Omental fat pad (tissue), 4 donors: ENCODE measurements around the gene BAD. TPM values are rescaled to one million over a fixed set of nuclear protein-coding genes. Genes with fewer than 3 reads are reported as not detected.

Source experiments
- ATAC-seq: fragments of 150-250 bp; one replicate; pipeline ENCODE4 v1.9.1; 2016; ENCODE audit warnings: mild to moderate bottlenecking, moderate library complexity; ENCODE audit not compliant: low FRiP score
- DNase-seq: peaks from one replicate; pipeline ENCODE4 v3.0.0-alpha.2; 2019; ENCODE audit warnings: low spot score
- total RNA-seq, 4 donors: library from RNA; depleted of rRNA; stranded (reverse); fragments of >200 nt; gene quantifications; one replicate each; pipeline ENCODE4 v1.1.0, GENCODE V29; 2016
- TF ChIP-seq, protein P1 (sequence below), 3 donors: fragments of 450-650 bp; IDR thresholded peaks; one replicate each; pipeline ENCODE4 v1.5.1; 2016 to 2017; ENCODE audit warnings: antibody characterized with exemption in 3 of 3, mild to moderate bottlenecking in 3 of 3, moderate library complexity in 2 of 3

BAD gene
- total RNA-seq, 4 donors from 2014 or later = 47.9 to 89.7 (median 78.8) TPM

DNA sequence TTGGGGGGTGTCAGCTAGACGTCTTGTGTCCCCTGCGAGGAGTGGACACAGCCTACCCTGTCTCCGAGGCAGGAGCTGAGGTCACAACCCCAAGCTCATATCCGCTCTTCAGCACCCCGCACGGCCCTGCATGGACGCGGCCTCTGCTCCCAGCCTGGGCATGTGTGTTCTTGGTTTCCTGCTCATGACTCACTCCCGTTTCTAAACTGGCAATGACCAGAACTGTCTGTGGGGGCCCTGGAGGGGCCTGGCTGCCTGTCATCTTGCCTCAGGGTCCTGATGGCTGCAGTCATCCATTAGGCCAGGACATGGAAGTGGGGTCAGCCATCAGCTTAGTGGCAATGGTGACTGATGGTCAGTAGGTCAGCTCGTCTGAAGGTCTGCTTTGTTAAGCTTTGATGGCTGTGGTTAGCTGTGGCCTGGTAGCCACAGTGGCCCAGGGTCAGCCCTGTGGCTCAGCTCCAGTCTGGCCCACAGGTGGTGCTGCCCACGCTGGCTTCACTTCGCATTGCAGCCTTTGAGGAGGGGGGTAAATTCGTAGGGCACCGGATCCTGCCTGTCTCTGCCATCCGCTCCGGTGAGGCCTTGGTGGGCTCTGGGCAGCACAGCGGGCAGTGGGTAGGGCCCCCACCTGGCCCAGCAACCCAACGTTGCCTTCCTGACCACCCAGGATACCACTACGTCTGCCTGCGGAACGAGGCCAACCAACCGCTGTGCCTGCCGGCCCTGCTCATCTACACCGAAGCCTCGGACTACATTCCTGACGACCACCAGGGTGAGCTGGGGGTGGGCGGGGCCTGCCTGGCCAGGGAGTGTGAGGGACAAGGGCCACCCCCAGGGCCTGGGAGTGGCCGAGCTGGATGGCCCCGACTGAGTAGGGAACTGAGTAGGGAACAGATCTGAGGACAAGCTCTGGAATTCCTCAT lies 21.2 kb downstream of the BAD start:
- ATAC-seq (no peak), DNase-seq (no peak)
- TF ChIP-seq, protein P1, sequence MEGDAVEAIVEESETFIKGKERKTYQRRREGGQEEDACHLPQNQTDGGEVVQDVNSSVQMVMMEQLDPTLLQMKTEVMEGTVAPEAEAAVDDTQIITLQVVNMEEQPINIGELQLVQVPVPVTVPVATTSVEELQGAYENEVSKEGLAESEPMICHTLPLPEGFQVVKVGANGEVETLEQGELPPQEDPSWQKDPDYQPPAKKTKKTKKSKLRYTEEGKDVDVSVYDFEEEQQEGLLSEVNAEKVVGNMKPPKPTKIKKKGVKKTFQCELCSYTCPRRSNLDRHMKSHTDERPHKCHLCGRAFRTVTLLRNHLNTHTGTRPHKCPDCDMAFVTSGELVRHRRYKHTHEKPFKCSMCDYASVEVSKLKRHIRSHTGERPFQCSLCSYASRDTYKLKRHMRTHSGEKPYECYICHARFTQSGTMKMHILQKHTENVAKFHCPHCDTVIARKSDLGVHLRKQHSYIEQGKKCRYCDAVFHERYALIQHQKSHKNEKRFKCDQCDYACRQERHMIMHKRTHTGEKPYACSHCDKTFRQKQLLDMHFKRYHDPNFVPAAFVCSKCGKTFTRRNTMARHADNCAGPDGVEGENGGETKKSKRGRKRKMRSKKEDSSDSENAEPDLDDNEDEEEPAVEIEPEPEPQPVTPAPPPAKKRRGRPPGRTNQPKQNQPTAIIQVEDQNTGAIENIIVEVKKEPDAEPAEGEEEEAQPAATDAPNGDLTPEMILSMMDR (IDR thresholded peaks at IDR 0.05) = no peak

DNA sequence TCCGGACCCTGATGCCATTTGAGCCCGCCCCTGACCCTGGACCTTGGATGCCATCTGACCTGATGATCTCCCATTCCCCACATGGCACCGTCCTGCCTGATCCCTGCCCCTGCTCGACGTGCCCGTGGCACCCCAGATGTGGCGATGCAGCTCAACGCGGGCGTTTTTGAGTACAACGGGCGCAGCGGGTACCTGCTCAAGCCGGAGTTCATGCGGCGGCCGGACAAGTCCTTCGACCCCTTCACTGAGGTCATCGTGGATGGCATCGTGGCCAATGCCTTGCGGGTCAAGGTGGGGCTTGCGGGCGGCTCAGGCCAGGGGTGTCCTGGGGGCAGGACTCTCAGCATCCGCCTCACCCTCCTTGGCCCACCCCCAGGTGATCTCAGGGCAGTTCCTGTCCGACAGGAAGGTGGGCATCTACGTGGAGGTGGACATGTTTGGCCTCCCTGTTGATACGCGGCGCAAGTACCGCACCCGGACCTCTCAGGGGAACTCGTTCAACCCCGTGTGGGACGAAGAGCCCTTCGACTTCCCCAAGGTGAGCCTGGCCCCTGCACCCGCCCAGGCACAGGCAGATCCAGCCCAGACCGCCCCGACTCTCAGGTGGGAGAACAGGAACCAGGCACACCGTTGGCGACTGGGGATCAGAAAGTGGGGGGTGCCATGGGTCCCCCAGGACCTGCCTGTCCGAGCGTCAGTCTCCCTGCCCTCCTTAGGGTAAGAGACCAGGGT lies 22.0 kb downstream of the BAD start:
- ATAC-seq = no peak
- no peak for DNase-seq
- TF ChIP-seq, protein P1 (IDR thresholded peaks at IDR 0.05) = no peak

- ATAC-seq (no peak), DNase-seq (no peak)
- TF ChIP-seq, protein P1 (IDR thresholded peaks at IDR 0.05) = no peak
Measured at GRCh38 chr11:64261556-64262080, 22.8 kb downstream of the BAD start.

DNA sequence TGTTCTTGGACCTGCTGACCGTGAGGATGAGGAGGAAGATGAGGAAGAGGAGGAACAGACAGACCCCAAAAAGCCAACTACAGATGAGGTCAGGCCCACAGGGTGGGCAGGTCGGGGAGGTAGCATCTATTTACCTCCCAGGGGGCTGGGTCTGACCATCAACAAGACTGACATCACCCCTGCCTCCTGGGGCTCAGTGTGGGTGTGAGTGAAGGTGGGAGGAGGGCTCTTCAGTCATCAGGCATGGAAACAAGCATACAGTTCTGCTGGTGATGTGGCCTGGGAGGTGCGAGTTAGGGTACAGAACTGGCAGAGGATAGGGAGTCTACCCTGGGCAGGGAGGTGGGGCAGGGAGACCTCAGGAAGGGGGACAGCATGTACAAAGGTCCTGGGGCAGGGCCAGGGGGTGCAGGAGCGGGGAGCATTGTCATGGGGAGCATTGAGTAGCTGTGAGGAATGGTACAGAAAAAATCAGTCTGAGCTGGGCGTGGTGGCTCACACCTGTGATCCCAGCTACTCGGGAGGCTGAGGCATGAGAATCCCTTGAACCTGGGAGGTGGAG lies 24.2 kb downstream of the BAD start:
- DNase-seq = no peak
- no peak for ATAC-seq
- TF ChIP-seq, protein P1 (IDR thresholded peaks at IDR 0.05) = no peak

DNA sequence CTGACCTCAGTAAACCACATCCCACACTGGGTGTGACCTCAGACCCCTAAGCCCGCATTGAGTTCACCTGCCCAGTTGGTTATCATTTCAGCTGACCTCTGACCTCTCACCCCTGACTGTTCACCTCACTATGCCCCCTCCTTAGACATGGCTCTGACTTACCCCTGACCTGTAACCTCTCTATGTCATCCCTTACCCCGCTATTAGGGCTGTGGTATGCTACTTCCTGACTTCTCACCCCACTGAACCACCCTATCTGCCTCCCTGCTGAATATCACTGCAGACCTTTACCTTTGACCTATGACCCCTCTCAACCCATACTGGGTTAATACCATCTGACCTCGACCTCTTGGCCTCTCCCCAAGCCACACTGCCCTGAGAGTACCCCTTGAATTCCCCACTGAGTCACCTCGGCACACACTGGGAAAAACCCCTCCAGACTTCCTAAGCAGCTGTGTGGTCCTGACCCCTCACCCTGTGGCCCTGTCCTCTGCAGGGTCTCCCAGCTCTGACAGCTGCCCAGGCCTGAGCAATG lies 24.9 kb downstream of the BAD start:
- TF ChIP-seq, protein P1 (IDR thresholded peaks at IDR 0.05) = no peak
- no peak for ATAC-seq
- DNase-seq = no peak

GRCh38 chr11:64258946-64259532 lies 25.4 kb downstream of the BAD start:
- TF ChIP-seq, protein P1 (IDR thresholded peaks at IDR 0.05) = no peak
- DNase-seq = no peak
- ATAC-seq = no peak
